Stomach (tissue), 4 donors: ENCODE results near the gene BCR.

Experiments used
- CTCF ChIP-seq, 7 experiments: fragments of 450-650 bp in 4 of 7; fragments of 200-600 bp in 3 of 7; sonication (generic) in 3 of 7; IDR thresholded peaks; one replicate each; pipeline ENCODE4 v1.5.1; 2016 to 2019; ENCODE audit warnings: antibody characterized with exemption in 7 of 7, control low read depth in 2 of 7, mild to moderate bottlenecking in 1 of 7
- POLR2A ChIP-seq, 4 donors: fragments of 450-650 bp; IDR thresholded peaks; one replicate each; pipeline ENCODE4 v1.6.1; 2016; ENCODE audit warnings: antibody characterized with exemption in 4 of 4, control low read depth in 2 of 4, mild to moderate bottlenecking in 1 of 4, moderate library complexity in 1 of 4

GRCh38 chr22:23224846-23225245, 44.5 kb downstream of the BCR start:
- TF ChIP-seq CTCF (IDR thresholded peaks at IDR 0.05) (no peak), POLR2A (IDR thresholded peaks at IDR 0.05) (no peak)
